Stomach (tissue), 4 donors: ENCODE results near the gene MTREX.

Source experiments
- POLR2A ChIP-seq, 4 donors: fragments of 450-650 bp; IDR thresholded peaks; one replicate each; pipeline ENCODE4 v1.6.1; 2016; ENCODE audit warnings: antibody characterized with exemption in 4 of 4, control low read depth in 2 of 4, mild to moderate bottlenecking in 1 of 4, moderate library complexity in 1 of 4
- POLR2AphosphoS5 ChIP-seq, 3 donors: sonication (generic); formaldehyde crosslinking; IDR thresholded peaks; one replicate each; pipeline ENCODE4 v1.6.1; 2016; ENCODE audit warnings: antibody characterized with exemption in 3 of 3
- TF ChIP-seq, protein P1 (sequence below), 7 experiments: fragments of 450-650 bp in 4 of 7; fragments of 200-600 bp in 3 of 7; sonication (generic) in 3 of 7; IDR thresholded peaks; one replicate each; pipeline ENCODE4 v1.5.1; 2016 to 2019; ENCODE audit warnings: antibody characterized with exemption in 7 of 7, control low read depth in 2 of 7, mild to moderate bottlenecking in 1 of 7

GRCh38 chr5:55258339-55258738 lies 49.5 kb upstream of the MTREX start:
- TF ChIP-seq, protein P1, sequence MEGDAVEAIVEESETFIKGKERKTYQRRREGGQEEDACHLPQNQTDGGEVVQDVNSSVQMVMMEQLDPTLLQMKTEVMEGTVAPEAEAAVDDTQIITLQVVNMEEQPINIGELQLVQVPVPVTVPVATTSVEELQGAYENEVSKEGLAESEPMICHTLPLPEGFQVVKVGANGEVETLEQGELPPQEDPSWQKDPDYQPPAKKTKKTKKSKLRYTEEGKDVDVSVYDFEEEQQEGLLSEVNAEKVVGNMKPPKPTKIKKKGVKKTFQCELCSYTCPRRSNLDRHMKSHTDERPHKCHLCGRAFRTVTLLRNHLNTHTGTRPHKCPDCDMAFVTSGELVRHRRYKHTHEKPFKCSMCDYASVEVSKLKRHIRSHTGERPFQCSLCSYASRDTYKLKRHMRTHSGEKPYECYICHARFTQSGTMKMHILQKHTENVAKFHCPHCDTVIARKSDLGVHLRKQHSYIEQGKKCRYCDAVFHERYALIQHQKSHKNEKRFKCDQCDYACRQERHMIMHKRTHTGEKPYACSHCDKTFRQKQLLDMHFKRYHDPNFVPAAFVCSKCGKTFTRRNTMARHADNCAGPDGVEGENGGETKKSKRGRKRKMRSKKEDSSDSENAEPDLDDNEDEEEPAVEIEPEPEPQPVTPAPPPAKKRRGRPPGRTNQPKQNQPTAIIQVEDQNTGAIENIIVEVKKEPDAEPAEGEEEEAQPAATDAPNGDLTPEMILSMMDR (IDR thresholded peaks at IDR 0.05), result no peak
- TF ChIP-seq POLR2A (IDR thresholded peaks at IDR 0.05) (no peak), POLR2AphosphoS5 (IDR thresholded peaks at IDR 0.05) (no peak)
